Adrenal gland (tissue), 12 donors: ENCODE data around the gene CFAP299. TPM values are rescaled to one million over a fixed set of nuclear protein-coding genes. Genes with fewer than 3 reads are reported as not detected.

Experiments used
- DNase-seq, 7 donors: peaks; one replicate each; pipeline ENCODE4 v3.0.0-alpha.2; 2019 to 2020
- H3K27ac ChIP-seq, 5 donors: fragments of 200-600 bp; sonication (generic) in 4 of 5; 1 replicate in 3 of 5; 2 replicates in 2 of 5; pipeline versions ENCODE4 v1.5.1 to v1.8.0; 2016 to 2020; ENCODE audit warnings: mild to moderate bottlenecking in 1 of 5
- H3K27me3 ChIP-seq: fragments of 200-600 bp; 2 replicates; pipeline ENCODE4 v1.8.0; 2021
- H3K36me3 ChIP-seq, 2 donors: fragments of 200-600 bp; replicated peaks in 1 of 2; 1 replicate in 1 of 2; 2 replicates in 1 of 2; pipeline versions ENCODE4 v1.5.1 to v1.8.0; 2018 to 2022
- H3K4me1 ChIP-seq, 2 donors: fragments of 200-600 bp; replicated peaks in 1 of 2; 1 replicate in 1 of 2; 2 replicates in 1 of 2; pipeline versions ENCODE4 v1.5.1 to v1.8.0; 2018 to 2021
- H3K4me3 ChIP-seq, 4 donors: fragments of 200-600 bp; sonication (generic) in 3 of 4; one replicate each; pipeline ENCODE4 v1.5.1; 2016 to 2018
- H3K9me3 ChIP-seq, 3 donors: fragments of 200-600 bp; sonication (generic) in 1 of 3; replicated peaks in 1 of 3; 1 replicate in 2 of 3; 2 replicates in 1 of 3; pipeline versions ENCODE4 v1.5.1 to v1.8.0; 2016 to 2021
- POLR2A ChIP-seq, 2 donors: fragments of 450-650 bp; IDR thresholded peaks; one replicate each; pipeline ENCODE4 v1.6.1; 2017; ENCODE audit warnings: antibody characterized with exemption in 2 of 2, mild to moderate bottlenecking in 2 of 2, moderate library complexity in 1 of 2
- WGBS, 4 donors: extraction: QIAGEN DNeasy Blood & Tissue Kit in 2 of 4; methylation state at CpG; one replicate each; pipeline versions ENCODE4 v1.1.5 to v1.1.7; 2013 to 2017; 5-methylcytosine and 5-hydroxymethylcytosine counted together
- intact Hi-C, 2 donors: fragments of 100-400 bp; cut with DNase I; formaldehyde crosslinking; loops; one replicate each; pipeline versions ENCODE4 v1.14.1 to v1.15.0; 2022 to 2023
- polyA plus RNA-seq, 3 donors: library from polyadenylated mRNA; stranded (reverse); fragments of 200-250 nt in 2 of 3; fragments of 350-450 nt in 1 of 3; fragmentation: Illumina TruSeq in 1 of 3; extraction: RNeasy Lipid Tissue Mini Kit (QIAGEN cat#74804) in 1 of 3; gene quantifications; one replicate each; pipeline ENCODE4 v1.2.3, GENCODE V29; 2013 to 2014
- total RNA-seq, 9 donors: library from RNA; depleted of rRNA in 4 of 9; stranded (reverse); fragments of >200 nt in 4 of 9; fragments of 120-200 nt in 1 of 9; fragmentation: NEBNext Ultra II Directional in 1 of 9; extraction: Animal tissue kit (Norgen Biotek cat#: 25700) in 1 of 9; gene quantifications; one replicate each; pipeline versions ENCODE4 v1.1.0 to v1.2.4, GENCODE V29; 2013 to 2023
- TF ChIP-seq, protein P1 (sequence below), 6 experiments: fragments of 450-650 bp in 4 of 6; fragments of 200-600 bp in 2 of 6; sonication (generic) in 1 of 6; IDR thresholded peaks; 1 replicate in 5 of 6; 2 replicates in 1 of 6; pipeline versions ENCODE4 v1.5.1 to v1.8.0; 2016 to 2021; ENCODE audit warnings: antibody characterized with exemption in 6 of 6, mild to moderate bottlenecking in 2 of 6, moderate library complexity in 1 of 6
- donor health status: healthy with polysubstance abuse.
- donor health status: Bipolar disorder and iron deficiency.
- donor health status: DM: yes; HTN: yes; CAD: no.
- donor health status: DM: no; HTN: no; CAD: no.
- donor health status: DM: no; HTN: no; CAD: no.
- donor health status: DM: yes; HTN: yes; CAD: no.

CFAP299 gene
- total and polyA plus RNA-seq, 12 donors: not detected

DNA sequence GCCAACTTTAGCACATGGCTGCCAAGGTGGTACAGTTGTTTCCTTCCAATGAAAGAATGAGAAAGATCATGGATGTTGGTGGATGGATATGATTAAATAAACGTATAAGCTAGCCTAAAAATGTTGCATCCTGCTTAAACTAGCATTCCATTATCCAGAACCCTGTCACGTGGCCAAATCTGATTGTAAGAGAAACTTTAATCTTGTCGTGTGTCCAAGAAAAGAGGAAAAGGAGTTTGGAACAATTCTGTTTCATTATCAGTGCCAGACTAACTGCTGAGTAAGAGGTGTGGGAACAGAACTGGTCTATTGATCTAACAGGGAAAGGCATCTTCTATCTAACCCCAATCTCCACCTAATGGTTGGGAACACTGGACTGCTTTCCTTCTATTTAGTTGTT is 369.8 kb downstream of the CFAP299 start:
- H3K27ac ChIP-seq: no peak overlapping the region
- intact Hi-C loops: no loop called here
- no peak for TF ChIP-seq POLR2A (IDR thresholded peaks at IDR 0.05)
- TF ChIP-seq, protein P1, sequence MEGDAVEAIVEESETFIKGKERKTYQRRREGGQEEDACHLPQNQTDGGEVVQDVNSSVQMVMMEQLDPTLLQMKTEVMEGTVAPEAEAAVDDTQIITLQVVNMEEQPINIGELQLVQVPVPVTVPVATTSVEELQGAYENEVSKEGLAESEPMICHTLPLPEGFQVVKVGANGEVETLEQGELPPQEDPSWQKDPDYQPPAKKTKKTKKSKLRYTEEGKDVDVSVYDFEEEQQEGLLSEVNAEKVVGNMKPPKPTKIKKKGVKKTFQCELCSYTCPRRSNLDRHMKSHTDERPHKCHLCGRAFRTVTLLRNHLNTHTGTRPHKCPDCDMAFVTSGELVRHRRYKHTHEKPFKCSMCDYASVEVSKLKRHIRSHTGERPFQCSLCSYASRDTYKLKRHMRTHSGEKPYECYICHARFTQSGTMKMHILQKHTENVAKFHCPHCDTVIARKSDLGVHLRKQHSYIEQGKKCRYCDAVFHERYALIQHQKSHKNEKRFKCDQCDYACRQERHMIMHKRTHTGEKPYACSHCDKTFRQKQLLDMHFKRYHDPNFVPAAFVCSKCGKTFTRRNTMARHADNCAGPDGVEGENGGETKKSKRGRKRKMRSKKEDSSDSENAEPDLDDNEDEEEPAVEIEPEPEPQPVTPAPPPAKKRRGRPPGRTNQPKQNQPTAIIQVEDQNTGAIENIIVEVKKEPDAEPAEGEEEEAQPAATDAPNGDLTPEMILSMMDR (IDR thresholded peaks at IDR 0.05): no peak
- no peaks in the 10 kb centered on the region for H3K27me3 ChIP-seq
- no peaks in the 10 kb centered on the region for H3K4me1 ChIP-seq
- H3K4me3 ChIP-seq: no peak overlapping the region
- 35 to 48% (median 39%) methylated on average over 3 of the region's 3 CpGs for WGBS, 4 donors
- no peak for DNase-seq
- no peaks in the 10 kb centered on the region for H3K9me3 ChIP-seq
- H3K36me3 ChIP-seq: no peaks in the 10 kb centered on the region

DNA sequence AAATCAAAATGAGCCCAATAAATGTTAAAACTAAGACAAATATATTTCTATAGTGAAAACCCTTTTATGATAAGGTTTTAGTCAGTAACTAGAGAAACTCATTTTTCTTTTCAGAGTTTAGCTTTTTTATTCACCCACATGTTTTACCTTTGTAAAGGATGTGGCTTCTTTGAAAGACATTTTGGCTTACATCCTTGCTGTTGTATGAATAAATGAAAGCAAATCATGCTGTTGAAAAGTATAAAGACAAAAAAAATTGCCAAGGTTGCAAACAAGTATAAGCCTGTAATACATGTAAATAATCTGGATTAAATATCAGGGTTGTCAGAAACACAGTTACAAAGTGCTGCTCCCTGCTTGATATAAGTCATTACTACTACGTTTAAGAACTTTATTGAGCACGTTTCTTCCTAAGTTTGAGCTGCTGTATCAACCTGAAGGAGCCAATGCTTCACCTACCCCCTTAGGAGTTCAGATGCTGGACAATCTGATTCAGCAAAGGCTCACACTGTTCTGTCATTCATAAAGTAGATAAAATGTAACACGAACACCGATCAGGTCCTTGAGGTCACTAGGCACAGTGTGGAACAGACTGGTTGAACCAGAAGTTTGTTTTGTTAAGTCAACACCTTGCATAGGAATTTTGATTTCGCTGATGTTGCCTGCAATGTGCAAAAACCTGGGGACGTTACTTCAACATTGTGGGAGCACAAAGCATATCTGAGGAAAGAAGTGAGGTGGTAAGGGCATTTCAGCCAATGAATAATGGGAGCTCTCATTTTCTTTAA is 373.7 kb downstream of the CFAP299 start:
- 57 to 71% (median 58%) methylated on average over 6 of the region's 6 CpGs for WGBS, 4 donors
- no peaks in the 10 kb centered on the region for H3K4me1 ChIP-seq
- no peaks in the 10 kb centered on the region for H3K9me3 ChIP-seq
- H3K27ac ChIP-seq: no peak overlapping the region
- intact Hi-C loops: no loop called here
- DNase-seq: no peak
- no peak overlapping the region for H3K4me3 ChIP-seq
- H3K36me3 ChIP-seq: no peaks in the 10 kb centered on the region
- H3K27me3 ChIP-seq: no peaks in the 10 kb centered on the region
- TF ChIP-seq, protein P1 (IDR thresholded peaks at IDR 0.05): no peak
- TF ChIP-seq POLR2A (IDR thresholded peaks at IDR 0.05): no peak

DNA sequence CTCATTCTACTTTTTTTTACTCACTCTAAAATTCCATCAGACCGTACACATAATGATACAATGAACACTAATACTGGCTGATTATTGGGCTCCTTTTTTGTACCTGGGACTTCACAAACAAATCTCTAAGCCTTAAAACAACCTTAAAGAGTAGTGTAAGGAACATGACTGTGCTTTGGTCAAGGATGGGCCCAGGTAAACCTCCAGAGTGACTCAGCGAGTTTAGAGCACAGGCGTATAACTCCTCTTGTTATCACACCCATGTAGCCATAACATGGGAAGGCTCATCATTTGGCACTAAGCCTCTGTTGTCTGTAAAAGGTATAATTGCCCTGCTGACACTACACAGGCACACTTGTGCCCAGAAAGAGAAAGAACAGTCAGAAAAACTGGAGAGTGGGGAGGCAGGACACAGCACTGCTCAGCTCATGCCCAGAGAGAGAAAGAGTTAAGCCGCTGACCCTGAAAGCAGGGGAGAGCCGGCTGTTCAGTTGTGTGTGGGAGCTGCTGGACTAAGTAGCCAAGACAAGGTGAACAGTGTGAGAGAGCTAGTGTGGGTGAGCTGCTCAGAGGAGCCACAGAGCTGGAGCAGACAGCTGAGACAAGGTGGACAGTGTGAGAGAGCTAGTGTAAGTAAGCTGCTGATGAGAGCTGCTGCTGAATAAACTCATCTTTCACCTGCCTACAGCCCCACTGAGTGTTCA is 375.4 kb downstream of the CFAP299 start:
- Histone ChIP-seq H3K4me3 (no peak overlapping the region), H3K27me3 (no peaks in the 10 kb centered on the region), H3K4me1 (no peaks in the 10 kb centered on the region), H3K27ac (no peak overlapping the region), H3K36me3 (no peaks in the 10 kb centered on the region), H3K9me3 (no peaks in the 10 kb centered on the region)
- WGBS, 4 donors: 53 to 69% (median 57%) methylated on average over 5 of the region's 5 CpGs
- TF ChIP-seq, protein P1 (IDR thresholded peaks at IDR 0.05): no peak
- no peak for TF ChIP-seq POLR2A (IDR thresholded peaks at IDR 0.05)
- intact Hi-C loops: no loop called here
- DNase-seq: no peak

DNA sequence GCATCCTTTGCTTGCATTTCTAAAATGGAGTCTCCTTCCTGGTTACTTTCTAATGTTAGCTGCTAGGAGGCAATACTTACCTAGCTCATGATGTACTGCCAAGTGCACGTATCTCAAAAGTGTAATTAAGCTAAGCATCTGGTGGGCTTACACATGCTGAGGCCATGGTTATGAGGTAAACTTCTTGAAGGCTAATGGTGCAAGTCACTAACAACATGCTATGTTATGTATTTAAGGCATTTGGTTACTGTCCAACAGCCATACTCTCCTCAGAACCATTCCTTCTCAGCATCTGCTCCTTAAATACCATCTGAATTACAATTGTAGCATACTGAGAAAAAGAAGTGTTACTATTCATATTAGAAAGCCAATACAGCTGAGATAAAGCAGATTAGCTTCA is 376.4 kb downstream of the CFAP299 start:
- Histone ChIP-seq H3K27me3 (no peaks in the 10 kb centered on the region), H3K4me1 (no peaks in the 10 kb centered on the region), H3K9me3 (no peaks in the 10 kb centered on the region), H3K4me3 (no peak overlapping the region), H3K36me3 (no peaks in the 10 kb centered on the region), H3K27ac (no peak overlapping the region)
- no peak for DNase-seq
- TF ChIP-seq, protein P1 (IDR thresholded peaks at IDR 0.05): no peak
- no peak for TF ChIP-seq POLR2A (IDR thresholded peaks at IDR 0.05)
- intact Hi-C loops: no loop called here
- WGBS, 4 donors: 76 to 85% (median 83%) methylated on average over 1 of the region's 1 CpG
